Umbilical cord (tissue), 2 donors: Measurements from ENCODE around the gene GRID1. TPM values are rescaled to one million over a fixed set of nuclear protein-coding genes. Genes with fewer than 3 reads are reported as not detected.

Experiments used
- DNase-seq: peaks from one replicate; pipeline ENCODE4 v3.0.0-alpha.2; 2015; ENCODE audit warnings: low spot score
- total RNA-seq: library from RNA; depleted of rRNA; stranded (reverse); fragments of >200 nt; gene quantifications from one replicate; pipeline ENCODE4 v1.2.3, GENCODE V29; 2014; ENCODE audit warnings: low replicate concordance; ENCODE audit not compliant: insufficient read depth

GRID1 gene
- total RNA-seq, 1 donor from 2014 or later: 7.2 TPM

DNA sequence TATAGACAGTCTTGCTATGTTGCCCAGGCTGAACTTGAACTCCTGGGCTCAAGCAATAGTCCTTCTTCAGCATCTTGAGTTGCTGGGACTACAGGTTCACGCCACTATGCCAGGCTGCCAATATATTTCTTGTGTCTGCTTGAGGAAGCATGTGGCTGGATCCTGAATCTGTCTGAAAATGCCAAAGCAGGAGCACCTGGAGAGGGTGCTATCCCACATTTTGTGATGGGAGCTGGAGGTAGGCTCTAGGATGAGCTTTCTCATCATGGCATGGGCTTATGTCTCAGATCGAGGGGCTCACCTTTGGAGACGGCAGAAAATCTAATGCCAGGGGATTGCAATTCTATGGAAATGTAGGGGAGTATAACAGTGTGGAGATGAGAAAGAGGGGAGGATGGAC is 744.2 kb downstream of the GRID1 start:
- no peak for DNase-seq

DNA sequence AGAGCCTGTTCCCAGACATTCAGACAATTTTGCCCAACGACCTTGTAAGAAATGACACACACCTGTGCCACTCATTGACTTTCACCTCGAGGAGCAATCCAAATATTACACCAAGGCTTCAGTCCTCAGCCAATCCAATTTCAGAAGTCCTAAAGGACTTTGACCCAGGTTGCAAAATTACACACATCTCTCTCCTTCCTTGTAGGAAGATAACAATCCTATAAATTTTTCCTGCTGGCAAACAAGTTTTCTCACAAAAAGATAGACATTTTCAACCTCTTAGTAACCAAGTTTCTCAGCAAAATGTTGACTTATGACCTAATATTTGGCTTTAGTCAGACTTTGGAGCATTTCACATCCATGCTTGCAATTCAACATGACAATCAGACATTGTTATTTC is 745.0 kb downstream of the GRID1 start:
- no peak for DNase-seq

DNA sequence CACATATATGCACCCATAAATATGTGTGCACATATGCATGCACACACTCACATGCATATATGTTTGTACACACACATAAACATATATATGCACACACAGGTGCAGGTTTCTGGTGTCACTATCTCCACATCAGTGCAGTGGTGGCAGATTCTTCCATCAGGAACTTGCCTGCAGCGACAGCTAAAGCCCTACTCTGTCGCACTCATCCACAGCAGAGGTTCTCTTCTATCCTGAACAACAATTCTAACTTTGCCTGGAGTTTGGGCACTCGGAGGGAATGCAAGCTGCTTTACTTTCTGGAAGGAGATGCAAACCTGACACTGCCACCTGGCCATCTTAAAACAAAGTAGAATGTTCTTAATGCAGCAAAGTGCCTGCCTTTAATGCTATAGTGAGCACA is 745.8 kb downstream of the GRID1 start:
- no peak for DNase-seq

DNA sequence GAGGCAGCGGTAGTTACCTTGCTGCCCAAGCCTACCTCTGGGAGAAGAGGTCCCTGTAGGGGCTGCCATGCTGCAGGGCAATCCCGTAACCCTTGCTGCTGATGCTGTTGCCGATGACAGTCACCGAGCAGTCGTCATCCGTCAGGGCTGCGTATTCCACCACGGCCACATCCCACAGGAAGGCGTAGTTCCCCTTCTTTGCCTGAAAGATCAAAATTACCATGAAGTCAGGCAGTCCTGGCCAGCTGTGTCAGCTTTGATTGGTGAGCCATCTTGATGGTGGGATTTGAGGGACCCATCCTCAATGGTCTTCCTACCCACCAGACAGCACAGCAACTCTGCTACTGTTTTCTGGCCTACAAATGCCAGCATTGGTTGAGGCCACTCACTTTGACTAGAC is 746.8 kb downstream of the GRID1 start:
- DNase-seq: no peak

DNA sequence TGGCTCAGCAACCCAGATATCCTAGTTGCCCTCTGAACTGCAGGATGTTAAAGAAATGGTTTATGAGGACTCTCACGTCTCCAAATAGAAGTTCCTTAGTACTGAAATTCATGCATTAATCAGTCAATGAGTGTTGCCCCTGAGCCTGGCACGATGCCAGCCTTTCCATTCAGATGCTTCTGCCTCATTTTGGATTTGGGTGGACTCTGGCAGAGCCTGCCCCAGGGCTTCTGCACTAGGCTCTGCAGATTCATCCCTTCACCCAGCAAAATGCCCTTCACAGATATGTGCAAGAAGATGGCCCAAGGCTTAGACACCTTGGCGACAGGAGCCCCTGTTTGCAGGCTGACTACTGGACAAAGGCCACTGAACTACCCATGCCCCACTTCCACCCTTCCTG is 747.8 kb downstream of the GRID1 start:
- DNase-seq: no peak

DNA sequence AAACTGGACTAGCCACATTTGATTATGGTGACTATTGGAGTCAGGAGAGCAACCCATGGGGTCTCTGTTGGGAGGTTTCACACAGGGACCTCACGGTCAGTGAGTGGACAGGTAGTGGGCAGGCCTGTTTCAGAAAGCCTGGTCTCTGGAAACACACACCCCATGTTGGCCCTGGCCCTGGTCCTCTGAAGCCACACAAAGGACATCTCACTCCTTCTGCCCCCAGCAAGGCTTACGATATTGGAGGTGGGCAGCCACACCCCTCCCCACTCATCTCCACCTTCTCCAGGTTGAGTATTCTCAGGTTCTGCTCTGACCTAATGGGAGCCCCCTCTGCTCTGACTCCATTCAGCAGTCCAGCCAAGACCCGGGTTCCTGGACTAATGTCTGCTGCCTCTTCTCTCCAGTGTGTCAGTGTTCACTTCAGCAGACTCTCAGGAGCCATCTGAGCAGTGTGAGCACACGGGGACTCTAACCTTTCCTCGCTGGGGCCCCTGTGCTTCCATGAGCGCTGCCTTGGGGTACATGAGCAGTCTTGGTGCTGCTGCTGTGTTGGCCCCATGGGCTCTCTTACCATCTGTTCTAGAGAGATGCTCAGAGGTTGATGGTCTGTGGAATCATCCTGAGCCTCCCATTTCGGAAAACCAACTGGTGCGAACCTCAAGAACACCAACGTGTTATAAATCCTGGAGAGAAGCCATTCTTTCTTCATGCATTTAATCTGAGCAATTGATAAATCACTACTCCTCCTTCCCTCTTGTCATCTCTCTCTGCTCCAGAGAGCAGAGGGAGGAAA is 748.6 kb downstream of the GRID1 start:
- DNase-seq: no peak

DNA sequence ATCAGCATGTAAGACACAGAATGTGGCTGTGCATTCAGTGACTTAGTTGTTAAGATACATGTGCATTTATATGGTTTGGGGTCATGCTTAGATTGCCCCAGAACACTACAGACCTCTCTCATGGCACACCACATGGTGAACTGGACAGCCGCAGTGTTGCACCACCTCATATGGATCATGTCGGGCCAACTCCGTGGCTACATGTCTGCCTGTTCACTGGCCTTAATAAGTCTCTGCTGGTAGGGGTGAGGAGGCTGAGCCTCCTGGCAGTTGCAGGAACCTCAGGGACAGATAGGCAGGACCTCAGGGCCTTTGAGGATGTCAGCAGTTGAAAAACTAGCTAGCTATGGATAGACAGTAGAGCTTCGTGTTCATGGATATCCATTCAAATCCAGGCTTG is 751.0 kb downstream of the GRID1 start:
- DNase-seq: no peak

DNA sequence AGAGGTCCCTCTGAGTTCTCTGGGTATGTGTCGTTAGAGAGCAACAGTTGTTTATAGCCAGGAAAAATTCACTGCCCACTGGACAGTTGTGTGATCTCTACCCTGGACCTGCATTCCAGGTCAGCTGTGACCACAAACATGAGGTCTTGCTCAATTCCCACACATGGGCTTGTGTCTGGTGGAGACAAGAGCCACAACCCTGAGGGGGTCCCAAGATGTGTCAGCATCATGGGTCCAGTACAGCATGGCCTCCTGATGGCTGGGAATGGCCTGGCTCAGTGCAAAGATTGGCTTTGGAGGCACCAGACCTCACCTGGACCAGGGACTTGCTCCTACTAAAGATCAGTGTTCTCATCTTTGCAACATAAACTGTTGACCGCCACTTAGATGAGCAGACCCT is 751.6 kb downstream of the GRID1 start:
- DNase-seq: no peak

DNA sequence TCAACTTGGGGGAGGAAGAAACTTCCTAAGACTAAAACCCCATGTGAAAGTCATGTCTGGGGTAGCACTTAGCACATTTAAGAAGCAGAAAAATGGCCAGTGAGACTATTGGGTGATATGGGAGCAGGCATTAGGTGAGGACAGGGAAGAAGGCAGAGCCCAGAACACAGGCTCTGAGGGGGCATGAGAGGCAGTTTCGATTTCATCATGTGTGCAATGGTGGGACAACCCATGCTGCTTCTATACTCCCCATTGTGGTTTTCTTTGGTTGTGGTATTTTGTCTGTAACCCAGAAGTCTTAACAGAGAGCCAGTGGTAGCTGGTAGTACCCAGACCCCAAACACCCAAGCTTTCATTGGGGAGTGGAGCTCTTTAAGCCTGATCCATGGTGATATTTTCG is 752.0 kb downstream of the GRID1 start:
- DNase-seq: no peak

DNA sequence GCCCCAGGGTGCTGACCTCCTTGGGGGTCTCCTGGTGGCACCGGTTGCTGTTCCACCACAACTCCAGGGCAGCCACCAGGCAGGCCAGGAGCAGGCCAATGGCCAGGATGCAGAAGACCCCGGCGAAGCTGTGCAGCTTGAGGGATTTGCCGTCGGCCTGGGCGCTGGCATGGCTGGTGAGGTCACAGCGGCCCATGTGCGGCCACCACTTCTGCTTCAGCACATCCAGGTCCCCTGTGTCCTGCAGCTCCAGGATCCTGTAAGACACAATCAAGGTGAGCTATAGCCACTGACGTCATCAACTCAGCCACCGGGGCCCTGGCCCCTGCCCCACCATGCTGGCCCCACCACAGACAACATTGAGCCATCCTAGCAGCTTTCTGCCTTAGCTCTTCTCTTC is 753.2 kb downstream of the GRID1 start:
- no peak for DNase-seq

DNA sequence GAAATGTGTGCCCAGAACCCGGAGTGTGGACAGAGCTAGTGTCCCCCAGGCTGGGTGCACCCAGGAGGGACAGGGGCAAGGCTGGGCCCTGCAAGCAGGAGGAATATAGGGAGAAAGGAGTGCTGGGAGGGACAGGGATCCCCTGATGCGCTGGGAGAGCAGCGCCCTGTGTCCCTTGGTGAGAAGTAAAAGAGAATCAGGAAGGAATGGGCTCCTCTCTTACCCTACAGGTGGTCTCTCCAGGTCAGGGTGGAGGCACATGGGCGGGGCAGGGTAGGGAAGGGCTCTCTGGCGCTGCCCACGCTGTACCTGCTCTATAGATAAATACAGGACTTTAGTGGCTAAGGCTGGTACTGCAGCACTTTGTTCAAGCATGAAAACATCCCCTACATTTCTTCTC is 753.8 kb downstream of the GRID1 start:
- DNase-seq: no peak

DNA sequence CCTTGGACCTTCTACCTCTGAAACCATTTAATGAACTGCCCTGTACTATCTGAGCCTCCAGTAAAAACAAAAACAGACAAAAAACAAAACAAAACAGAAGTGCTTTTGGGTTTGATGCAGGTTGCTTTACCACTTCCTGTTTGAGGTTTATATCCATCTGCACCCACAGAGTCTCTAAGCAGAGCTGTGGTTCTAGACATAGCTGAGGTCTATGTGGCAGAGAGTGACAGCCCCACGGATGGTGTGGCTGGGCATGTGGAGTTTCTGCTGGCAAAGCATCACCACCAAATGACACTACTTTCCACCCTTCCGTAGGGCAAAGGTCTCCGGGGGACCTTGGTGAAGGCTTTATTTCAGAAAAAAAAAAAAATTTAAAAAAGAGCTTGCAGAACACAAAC is 754.2 kb downstream of the GRID1 start:
- DNase-seq: no peak

DNA sequence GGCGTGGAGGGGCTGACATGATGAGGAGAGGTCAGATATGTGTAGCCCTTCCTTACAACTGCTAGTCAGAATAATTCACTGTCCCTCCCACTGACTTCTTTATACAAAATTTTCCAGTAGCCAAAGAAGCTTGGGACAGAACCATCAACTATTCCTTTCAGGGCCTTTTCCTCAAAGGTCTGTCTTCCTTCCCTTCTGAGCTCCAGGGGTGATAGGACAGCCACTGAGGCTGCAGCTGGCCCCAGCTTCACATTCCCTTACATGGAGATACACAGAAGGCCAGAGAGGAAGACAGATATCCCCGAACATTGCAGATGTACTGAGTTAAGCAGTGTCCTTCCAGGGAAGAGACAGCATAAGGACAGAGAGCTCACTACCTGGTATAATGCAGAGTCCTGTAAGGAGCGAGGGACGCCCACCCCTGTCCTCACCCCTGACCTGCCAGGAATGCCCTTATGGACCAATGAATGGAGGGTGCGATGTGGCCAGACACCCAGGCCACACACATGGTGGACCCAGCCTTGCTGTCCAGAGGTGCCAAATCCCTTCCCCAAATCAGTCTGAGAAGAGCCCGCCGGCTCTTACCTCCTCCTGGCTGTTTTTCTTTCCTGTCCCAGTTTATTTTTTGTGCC is 754.7 kb downstream of the GRID1 start:
- DNase-seq: no peak

DNA sequence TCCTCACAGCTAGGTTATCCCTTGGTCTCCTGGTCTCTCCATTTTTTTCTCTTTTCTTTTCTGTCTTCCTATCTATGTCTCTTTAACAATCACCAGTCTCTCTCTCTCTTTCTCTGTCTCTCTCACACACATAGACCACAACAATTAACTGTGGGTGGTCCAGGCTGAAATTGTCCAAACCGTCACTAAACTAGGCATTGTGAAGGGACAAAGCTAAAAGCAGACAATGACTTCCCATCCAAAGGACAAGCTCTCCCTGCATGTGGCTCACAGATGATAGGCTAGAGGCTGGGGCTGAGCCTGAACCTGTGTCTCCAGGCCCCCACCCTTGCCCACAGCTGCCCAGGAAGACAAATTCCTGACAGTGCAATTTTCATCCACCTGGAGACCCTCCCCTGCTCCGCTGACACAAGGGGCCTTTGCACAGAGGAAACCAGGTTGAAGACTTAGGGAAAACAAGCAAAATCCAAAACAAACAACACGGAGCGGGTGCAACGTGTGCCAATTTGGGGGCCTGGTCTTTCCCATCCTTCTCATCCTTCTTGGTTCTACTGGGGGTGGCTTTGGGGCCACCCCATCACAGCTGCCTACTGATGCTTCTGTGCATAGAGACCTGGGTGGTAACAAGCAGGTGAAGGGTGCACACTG is 755.4 kb downstream of the GRID1 start:
- DNase-seq: no peak

DNA sequence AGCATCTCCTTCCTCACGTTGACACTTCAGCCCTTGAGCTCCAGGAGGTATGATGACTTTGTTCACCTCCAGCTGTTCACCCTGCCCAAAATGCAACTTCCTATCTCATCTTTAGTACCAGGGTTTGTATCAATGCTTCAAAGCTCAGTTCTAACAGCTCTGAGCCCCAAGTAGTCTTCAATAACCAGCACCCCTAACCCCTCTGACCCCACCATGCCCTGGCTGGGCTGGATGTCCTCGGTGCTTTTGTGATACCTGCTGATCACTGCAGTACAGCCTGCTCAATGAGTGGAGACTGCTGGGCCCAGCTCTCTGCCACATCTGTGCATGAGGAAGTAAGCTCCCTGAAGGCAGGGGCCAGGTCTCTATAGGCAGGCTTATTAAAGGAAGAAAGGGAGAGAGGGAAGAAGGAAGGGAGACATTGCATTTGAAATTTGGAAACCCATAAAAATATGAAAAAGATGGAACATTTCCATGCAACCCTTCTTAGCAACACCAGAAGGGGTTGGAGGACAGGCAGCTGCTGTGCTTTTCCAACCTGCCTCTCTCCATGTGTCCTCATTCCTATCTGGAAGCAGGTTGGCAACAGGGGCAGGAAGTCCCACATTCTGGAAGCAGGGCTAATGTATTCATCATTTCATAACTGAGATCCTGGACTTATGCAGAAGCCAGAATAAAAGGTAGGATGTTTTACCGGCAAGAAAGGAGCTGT is 756.1 kb downstream of the GRID1 start:
- DNase-seq: no peak

DNA sequence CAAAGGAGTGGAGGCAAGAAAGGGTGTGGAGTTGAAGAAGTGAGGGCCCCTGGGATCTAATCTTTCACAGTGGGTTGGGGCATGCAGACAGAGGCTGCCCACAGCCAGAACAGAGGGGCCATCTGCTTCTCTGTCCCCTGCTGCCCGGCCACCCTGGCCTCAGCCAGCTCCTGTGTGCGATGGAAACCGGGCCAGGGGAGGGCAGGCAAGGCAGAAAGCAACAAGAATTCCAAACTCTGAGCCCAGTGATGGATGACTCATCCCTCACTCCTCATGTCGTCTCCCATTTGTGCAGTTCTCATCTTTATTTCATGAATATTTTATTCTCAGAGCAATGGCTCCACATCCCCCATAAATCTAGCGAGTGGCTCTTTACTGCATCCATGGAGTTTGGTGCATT is 757.1 kb downstream of the GRID1 start:
- no peak for DNase-seq

DNA sequence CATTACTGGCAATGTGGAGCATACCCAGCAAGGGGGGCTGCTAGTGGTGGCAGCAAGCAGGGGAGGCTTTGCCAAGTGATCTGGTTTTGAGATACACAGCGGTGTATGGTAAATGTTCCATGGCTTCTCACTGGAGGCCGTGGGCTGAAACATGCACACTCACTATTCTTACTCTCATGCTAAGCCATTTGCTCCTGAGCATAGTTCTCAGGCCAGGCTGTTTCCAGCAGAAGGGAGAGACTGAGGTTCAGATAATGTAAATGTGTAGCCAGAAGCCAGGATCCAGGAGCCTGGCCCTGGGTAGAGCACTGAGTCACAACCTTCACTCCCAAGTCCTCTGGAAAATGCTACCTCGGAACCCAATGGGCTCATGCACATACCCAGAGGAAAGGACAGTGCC is 757.9 kb downstream of the GRID1 start:
- no peak for DNase-seq

DNA sequence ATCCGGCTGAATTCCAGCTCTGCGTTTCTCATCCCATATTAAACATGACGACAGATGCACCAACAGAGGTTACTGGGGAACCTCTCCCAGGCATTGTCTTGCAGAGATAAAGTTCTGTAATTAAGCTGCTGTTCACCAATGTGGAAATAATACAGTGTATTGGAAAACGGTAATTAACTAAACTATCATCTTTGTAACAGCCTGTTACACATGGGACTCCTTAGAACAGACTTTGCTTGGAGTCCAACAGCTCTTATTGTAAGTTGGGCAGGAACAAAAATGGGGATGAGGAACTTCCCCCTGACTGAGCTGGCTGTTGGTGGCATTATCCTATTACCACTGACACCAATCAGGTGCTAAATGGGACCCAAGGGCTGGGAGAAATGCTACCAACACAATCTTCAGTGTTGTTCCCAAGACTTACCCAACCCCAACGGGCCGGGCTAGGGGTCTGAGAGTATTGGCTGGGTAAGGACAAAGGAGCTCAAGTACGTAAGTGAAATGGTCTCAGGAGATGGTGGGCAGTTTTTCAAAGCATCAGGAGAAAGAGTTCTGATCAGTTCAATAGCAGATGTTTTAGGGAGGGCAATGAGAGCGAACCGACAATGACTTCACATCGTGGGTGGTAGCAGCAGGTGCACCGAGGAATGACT is 759.4 kb downstream of the GRID1 start:
- no peak for DNase-seq

DNA sequence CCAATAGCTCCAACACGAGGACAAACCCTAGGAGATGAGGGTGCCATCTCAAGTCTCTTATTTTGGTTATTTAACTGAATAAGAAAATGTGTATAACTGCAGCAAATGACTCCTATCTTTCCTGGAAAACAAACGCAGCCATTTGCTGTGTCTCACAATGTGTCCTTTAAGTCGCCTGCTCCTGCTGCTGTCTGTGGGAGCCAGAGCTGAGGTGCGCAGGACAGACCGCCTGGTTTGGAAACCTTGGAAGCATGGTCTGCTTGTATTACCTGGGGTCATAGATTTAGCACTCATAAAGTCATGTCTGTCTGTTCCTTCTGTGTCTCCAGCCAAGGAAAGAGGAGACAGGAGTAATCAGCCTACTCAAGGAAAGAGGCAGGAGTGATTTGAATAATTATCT is 760.2 kb downstream of the GRID1 start:
- DNase-seq: no peak

DNA sequence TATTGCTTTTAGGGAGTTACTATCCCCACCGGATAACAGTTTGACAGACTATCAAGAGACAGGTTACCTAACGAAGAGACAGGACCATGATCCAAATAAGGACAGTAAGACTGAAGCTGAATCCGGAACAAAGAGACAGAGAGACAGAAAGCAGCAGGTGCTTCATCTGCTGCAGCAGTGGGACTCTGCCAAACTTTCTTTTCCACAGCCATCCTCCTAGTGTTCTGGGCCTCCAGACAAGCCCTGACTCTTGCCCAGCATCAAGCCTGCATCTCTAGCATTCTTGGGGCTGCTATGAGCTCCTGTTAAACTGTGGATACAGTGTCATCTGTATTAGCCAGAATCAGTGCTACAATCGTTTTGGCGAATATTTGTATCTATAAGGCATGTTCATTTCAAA is 761.7 kb downstream of the GRID1 start:
- DNase-seq: no peak

DNA sequence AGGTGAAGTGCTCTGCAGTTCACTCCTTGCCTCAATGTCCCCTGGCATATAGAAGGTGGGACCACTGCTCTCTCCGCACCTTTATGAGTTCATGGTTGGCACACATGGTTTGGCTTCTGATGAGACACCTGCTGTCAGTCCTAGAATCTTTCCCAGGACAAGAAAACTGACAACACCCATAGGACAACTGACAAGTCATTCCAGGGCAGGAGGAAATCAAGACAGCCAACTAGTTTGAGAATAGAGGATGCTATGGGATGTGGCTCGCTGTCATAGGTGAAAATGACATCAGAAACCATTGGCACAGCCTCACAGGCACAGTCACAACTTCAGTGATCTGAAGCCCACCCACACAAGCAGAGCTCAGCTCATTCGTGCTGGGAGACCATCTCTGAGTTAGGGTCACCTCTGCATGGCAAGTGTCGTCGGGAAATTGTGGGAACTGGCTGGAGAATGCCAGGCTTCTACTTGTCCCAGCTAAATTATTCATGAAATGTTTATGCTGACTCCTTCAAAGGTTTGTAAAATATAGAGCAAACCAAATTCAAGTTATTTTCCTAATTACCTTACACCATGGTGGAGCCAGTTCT is 762.4 kb downstream of the GRID1 start:
- DNase-seq: no peak
